ENCODE measurements around the gene BRD8.
A peak's percentile ranks its signal among the peaks of the same experiment; 100 is the strongest.

BRD8 gene

DNA sequence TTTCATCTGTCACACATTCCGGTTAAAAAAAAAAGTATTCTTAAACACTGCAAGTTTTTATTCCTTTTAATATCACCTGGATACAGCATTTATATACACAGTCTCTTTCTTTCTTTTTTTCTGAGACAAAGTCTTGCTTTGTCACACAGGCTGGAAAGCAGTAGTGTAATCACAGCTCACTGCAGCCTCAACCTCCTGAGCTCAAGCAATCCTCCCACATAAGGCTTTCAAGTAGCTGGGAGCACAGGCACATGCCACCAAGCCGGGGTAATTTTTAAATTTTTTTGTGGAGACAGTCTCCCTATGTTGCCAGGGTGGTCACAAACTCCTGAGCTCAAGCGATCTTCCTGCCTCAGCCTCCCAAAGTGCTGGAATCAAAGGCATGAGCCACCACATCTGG, 14.4 kb upstream of the BRD8 start:
- TF ChIP-seq EGR1 (IDR thresholded peaks at IDR 0.05) = no peak

DNA sequence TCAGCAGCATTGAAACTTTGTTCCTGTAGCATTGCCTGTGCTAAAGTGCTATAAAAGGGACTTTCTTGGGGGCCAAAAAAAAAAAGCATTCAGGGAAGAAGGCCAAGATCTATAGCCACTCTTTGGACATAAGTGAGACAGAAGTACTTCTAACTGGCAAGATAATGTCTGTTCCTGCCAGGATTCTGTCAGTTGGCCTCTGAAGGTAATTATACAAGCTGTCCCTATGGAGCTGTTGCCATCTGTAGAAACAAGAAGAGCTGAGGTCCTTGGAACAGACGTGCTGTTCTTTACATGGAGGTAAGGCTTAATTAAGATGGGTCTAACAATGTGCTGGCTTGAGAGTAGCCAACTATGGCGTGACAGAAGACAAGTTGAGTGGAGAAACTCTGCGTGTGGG, 10.2 kb upstream of the BRD8 start:
- no peak for TF ChIP-seq CEBPB (IDR thresholded peaks at IDR 0.05)
- no peak for TF ChIP-seq EGR1 (IDR thresholded peaks at IDR 0.05)
- no peak for TF ChIP-seq RAD21 (IDR thresholded peaks at IDR 0.05; ENCODE audit: low read depth)

DNA sequence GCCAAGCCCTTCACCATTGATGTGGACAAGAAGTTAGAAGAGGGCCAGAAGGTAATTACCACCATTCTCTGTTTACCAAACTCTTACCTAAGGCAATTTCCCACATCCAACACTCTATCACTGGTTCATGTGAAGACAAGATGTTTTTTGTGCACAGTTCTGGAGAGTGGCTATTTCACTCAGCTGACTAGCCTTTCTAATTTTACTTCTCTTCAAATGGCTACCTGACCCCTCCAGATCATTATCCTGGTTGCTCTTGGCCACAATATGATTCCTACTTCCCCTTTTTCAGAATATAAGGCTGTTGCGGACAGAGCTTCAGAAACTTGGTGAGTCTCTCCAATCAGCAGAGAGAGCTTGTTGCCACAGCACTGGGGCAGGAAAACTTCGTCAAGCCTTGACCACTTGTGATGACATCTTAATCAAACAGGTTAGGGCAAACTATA, 7.6 kb upstream of the BRD8 start:
- TF ChIP-seq CREB1 (IDR thresholded peaks at IDR 0.05; ENCODE audit: low read depth) (no peak), EGR1 (IDR thresholded peaks at IDR 0.05) (no peak), ZBTB7A (IDR thresholded peaks at IDR 0.05; ENCODE audit: low read depth) (no peak), TCF12 (IDR thresholded peaks at IDR 0.05; ENCODE audit: low read depth) (no peak), RAD21 (IDR thresholded peaks at IDR 0.05; ENCODE audit: low read depth) (no peak), TEAD4 (IDR thresholded peaks at IDR 0.05) (no peak), YY1 (IDR thresholded peaks at IDR 0.05; ENCODE audit: low read depth) (no peak), EP300 (IDR thresholded peaks at IDR 0.05; ENCODE audit: borderline replicate concordance) (no peak)
- TF ChIP-seq, protein P1, sequence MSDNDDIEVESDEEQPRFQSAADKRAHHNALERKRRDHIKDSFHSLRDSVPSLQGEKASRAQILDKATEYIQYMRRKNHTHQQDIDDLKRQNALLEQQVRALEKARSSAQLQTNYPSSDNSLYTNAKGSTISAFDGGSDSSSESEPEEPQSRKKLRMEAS (IDR thresholded peaks at IDR 0.05) = no peak

DNA sequence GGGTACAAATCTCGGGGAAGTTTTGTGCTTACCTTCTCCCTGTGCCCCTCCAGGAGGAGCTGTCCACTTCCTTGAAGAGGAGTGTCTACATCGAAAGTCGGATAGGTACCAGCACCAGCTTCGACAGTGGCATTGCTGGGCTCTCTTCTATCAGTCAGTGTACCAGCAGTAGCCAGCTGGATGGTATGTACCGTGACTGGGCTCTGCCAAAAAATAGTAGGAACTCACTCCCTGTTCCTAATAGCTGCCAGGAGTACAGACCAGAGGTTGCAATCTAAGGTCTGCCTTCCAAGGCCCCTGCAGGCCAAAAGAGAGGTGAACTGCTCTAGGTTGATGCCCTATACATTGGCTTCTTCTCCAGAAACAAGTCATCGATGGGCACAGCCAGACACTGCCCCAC, 4.4 kb upstream of the BRD8 start:
- no peak for TF ChIP-seq EGR1 (IDR thresholded peaks at IDR 0.05)

DNA sequence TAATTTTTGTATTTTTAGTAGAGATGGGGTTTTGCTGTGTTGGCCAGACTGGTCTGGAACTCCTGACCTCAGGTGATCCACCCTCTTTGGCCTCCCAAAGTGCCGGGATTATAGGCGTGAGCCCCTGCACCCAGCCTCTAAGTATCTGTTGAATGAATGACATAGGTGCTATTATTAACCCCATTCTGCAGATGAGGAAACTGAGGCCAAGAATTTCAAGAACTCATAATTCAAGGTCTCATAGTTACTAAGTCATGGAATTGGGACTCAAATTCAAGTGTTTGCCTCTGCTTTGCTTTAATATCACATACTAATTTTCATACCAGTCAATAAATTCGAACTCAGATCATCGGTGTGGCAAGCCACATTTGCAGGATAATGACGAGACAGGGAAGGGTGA, 2.4 kb upstream of the BRD8 start:
- TF ChIP-seq EP300 (IDR thresholded peaks at IDR 0.05; ENCODE audit: borderline replicate concordance) (no peak), CREB1 (IDR thresholded peaks at IDR 0.05; ENCODE audit: low read depth) (no peak), TEAD4 (IDR thresholded peaks at IDR 0.05) (no peak), NFIC (IDR thresholded peaks at IDR 0.05) (no peak), CEBPB (IDR thresholded peaks at IDR 0.05) (no peak), RAD21 (IDR thresholded peaks at IDR 0.05; ENCODE audit: low read depth) (no peak), TAF1 (IDR thresholded peaks at IDR 0.05; ENCODE audit: low read depth) (no peak), TCF12 (IDR thresholded peaks at IDR 0.05; ENCODE audit: low read depth) (no peak), FOXM1 (IDR thresholded peaks at IDR 0.05; ENCODE audit: borderline replicate concordance, low read depth) (no peak), YY1 (IDR thresholded peaks at IDR 0.05; ENCODE audit: low read depth) (no peak), EGR1 (IDR thresholded peaks at IDR 0.05) (no peak), ZBTB7A (IDR thresholded peaks at IDR 0.05; ENCODE audit: low read depth) (no peak)
- TF ChIP-seq, protein P1 (IDR thresholded peaks at IDR 0.05) = no peak
- TF ChIP-seq, protein P2, sequence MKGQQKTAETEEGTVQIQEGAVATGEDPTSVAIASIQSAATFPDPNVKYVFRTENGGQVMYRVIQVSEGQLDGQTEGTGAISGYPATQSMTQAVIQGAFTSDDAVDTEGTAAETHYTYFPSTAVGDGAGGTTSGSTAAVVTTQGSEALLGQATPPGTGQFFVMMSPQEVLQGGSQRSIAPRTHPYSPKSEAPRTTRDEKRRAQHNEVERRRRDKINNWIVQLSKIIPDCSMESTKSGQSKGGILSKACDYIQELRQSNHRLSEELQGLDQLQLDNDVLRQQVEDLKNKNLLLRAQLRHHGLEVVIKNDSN (IDR thresholded peaks at IDR 0.05) = no peak
- TF ChIP-seq, protein P3, sequence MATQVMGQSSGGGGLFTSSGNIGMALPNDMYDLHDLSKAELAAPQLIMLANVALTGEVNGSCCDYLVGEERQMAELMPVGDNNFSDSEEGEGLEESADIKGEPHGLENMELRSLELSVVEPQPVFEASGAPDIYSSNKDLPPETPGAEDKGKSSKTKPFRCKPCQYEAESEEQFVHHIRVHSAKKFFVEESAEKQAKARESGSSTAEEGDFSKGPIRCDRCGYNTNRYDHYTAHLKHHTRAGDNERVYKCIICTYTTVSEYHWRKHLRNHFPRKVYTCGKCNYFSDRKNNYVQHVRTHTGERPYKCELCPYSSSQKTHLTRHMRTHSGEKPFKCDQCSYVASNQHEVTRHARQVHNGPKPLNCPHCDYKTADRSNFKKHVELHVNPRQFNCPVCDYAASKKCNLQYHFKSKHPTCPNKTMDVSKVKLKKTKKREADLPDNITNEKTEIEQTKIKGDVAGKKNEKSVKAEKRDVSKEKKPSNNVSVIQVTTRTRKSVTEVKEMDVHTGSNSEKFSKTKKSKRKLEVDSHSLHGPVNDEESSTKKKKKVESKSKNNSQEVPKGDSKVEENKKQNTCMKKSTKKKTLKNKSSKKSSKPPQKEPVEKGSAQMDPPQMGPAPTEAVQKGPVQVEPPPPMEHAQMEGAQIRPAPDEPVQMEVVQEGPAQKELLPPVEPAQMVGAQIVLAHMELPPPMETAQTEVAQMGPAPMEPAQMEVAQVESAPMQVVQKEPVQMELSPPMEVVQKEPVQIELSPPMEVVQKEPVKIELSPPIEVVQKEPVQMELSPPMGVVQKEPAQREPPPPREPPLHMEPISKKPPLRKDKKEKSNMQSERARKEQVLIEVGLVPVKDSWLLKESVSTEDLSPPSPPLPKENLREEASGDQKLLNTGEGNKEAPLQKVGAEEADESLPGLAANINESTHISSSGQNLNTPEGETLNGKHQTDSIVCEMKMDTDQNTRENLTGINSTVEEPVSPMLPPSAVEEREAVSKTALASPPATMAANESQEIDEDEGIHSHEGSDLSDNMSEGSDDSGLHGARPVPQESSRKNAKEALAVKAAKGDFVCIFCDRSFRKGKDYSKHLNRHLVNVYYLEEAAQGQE (IDR thresholded peaks at IDR 0.05; ENCODE audit: low read depth) = no peak

DNA sequence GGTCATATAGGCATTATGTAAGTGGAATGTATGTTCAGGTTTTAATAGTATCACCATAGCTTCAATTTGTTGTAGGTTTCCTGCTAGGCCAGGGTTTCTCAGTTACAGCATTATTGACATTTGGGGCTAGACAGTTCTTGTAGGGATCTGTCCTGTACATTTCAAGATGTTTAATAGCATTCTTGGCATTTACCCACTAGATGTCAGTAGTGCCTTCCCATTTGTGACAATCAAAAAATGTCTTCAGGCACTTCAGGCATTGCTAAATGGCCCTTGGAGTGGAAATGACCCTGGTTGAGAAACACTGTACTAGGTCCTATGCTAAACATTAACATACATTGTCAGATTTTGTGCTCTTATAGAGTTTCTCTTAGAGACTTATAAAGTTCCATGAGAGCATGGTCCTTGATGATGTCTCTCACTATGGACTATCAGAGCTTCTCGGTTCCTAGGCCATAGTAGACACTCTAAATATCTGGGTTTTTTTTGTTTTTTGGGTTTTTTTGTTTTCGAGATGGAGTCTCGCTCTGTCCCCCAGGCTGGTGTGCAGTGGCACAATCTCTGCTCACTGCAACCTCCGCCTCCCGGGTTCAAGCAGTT, 1.9 kb upstream of the BRD8 start:
- TF ChIP-seq RAD21 (IDR thresholded peaks at IDR 0.05; ENCODE audit: low read depth) (peak; percentile 58), CREB1 (IDR thresholded peaks at IDR 0.05; ENCODE audit: low read depth) (no peak)

DNA sequence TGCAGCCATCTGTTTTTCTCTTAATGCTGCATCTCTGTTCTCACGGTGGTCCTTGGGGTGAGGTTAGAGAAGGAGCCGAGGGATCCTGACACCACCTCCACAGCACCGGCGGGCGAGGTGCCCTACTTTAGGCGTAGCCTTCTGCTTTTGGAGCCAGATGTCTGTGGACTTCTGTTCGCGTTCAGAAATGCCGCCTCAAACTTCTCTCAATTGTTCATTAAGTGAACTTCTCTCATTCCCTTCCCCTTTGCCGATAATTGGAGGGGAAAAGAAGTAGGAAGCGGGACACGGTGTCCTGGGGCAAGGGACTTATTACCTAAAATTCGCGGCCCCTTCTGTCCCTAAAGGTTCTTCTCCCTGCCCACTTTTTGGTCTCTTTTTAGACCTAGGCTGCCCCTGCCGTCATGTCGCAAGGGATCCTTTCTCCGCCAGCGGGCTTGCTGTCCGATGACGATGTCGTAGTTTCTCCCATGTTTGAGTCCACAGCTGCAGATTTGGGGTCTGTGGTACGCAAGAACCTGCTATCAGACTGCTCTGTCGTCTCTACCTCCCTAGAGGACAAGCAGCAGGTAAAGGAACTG, 937 bp upstream of the BRD8 start:
- TF ChIP-seq TEAD4 (IDR thresholded peaks at IDR 0.05) (no peak), CREB1 (IDR thresholded peaks at IDR 0.05; ENCODE audit: low read depth) (no peak), CEBPB (IDR thresholded peaks at IDR 0.05) (no peak)

DNA sequence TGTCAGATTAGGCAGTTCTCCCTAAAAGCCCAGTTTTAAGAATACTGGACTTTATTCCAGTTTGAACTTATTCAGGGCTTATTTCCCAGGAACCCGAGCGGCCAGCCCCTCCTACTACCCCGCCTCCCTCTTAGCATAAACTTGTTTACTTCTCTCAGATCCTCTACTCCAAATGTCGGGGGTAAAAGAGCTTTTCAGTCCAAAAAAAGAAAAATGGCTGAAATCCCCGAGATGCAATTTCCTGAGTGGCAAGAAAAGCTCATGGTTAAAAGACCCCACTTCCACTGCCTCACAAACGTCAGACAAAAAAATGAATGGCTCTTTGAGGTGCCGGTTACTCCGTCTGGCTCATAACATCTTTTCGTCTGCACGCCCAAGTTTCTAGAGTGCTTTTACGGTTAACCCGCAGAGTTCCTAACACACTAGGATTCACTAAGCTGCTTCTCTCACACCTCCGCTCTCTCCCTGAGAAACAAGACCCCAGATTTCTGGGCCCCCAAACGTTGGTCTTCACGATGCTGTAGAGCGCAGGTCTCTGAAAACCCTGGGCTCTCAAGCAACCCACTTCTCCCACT, 402 bp downstream of the BRD8 start:
- TF ChIP-seq YY1 (IDR thresholded peaks at IDR 0.05; ENCODE audit: low read depth) (no peak), RAD21 (IDR thresholded peaks at IDR 0.05; ENCODE audit: low read depth) (no peak), EGR1 (IDR thresholded peaks at IDR 0.05) (no peak), TAF1 (IDR thresholded peaks at IDR 0.05; ENCODE audit: low read depth) (no peak), TCF12 (IDR thresholded peaks at IDR 0.05; ENCODE audit: low read depth) (no peak), EP300 (IDR thresholded peaks at IDR 0.05; ENCODE audit: borderline replicate concordance) (no peak), CEBPB (IDR thresholded peaks at IDR 0.05) (no peak), NFIC (IDR thresholded peaks at IDR 0.05) (no peak), FOXM1 (IDR thresholded peaks at IDR 0.05; ENCODE audit: borderline replicate concordance, low read depth) (no peak), ZBTB7A (IDR thresholded peaks at IDR 0.05; ENCODE audit: low read depth) (no peak), CREB1 (IDR thresholded peaks at IDR 0.05; ENCODE audit: low read depth) (no peak), TEAD4 (IDR thresholded peaks at IDR 0.05) (no peak)
- TF ChIP-seq, protein P3 (IDR thresholded peaks at IDR 0.05; ENCODE audit: low read depth) = no peak
- TF ChIP-seq, protein P1 (IDR thresholded peaks at IDR 0.05) = no peak
- TF ChIP-seq, protein P2 (IDR thresholded peaks at IDR 0.05) = no peak

Measured in Ishikawa (cell line).